ENCODE results near the gene SPDYC. TPM values are rescaled to one million over a fixed set of nuclear protein-coding genes. Genes with fewer than 3 reads are reported as not detected.

The SPDYC gene
- total and polyA plus RNA-seq, 2 experiments from 2014 or later = not detected

- Histone ChIP-seq H3K4me3 (no peak overlapping the region), H3K27me3 (no peaks in the 10 kb centered on the region), H3K9me2 (replicated peaks; ENCODE audit: insufficient read depth) (no peaks in the 10 kb centered on the region), H3K4me1 (ENCODE audit: insufficient read depth) (peaks cover 6% of the 10 kb centered on the region), H2AFZ (no peak overlapping the region), H4K20me1 (ENCODE audit: insufficient read depth, poor library complexity, severe bottlenecking) (no peaks in the 10 kb centered on the region), H3K36me3 (replicated peaks; ENCODE audit: insufficient read depth, low read depth) (no peaks in the 10 kb centered on the region), H3K27ac (no peak overlapping the region), H3K79me2 (no peaks in the 10 kb centered on the region), H3K4me2 (no peak overlapping the region), H3K9me3 (ENCODE audit: low read depth) (no peaks in the 10 kb centered on the region)
- WGBS (ENCODE audit: low lambda C conversion rate, missing lambda C conversion rate) = 83% methylated on average over 3 of the region's 3 CpGs
- TF ChIP-seq EZH2phosphoT487 (IDR thresholded peaks at IDR 0.05; ENCODE audit: low read depth, severe bottlenecking, unreplicated experiment) (no peak), EZH2 (IDR thresholded peaks at IDR 0.05; ENCODE audit: borderline replicate concordance) (no peak), CTCF (IDR thresholded peaks at IDR 0.05; ENCODE audit: poor library complexity) (no peak)
- no peak for DNase-seq (ENCODE audit: low spot score)
Observed at GRCh38 chr11:65219930-65220213, 49.8 kb downstream of the SPDYC start.

- Histone ChIP-seq H3K9me2 (replicated peaks; ENCODE audit: insufficient read depth) (no peaks in the 10 kb centered on the region), H3K79me2 (no peaks in the 10 kb centered on the region), H3K27ac (no peak overlapping the region), H3K36me3 (replicated peaks; ENCODE audit: insufficient read depth, low read depth) (no peaks in the 10 kb centered on the region), H4K20me1 (ENCODE audit: insufficient read depth, poor library complexity, severe bottlenecking) (no peaks in the 10 kb centered on the region), H3K27me3 (no peaks in the 10 kb centered on the region), H3K4me2 (no peak overlapping the region), H2AFZ (no peak overlapping the region), H3K9me3 (ENCODE audit: low read depth) (no peaks in the 10 kb centered on the region), H3K4me1 (ENCODE audit: insufficient read depth) (peaks cover 15% of the 10 kb centered on the region), H3K4me3 (no peak overlapping the region)
- WGBS (ENCODE audit: low lambda C conversion rate, missing lambda C conversion rate) = 95% methylated on average over 10 of the region's 10 CpGs
- DNase-seq (ENCODE audit: low spot score) = no peak
- TF ChIP-seq EZH2phosphoT487 (IDR thresholded peaks at IDR 0.05; ENCODE audit: low read depth, severe bottlenecking, unreplicated experiment) (no peak), CTCF (IDR thresholded peaks at IDR 0.05; ENCODE audit: poor library complexity) (no peak), EZH2 (IDR thresholded peaks at IDR 0.05; ENCODE audit: borderline replicate concordance) (no peak)
Observed at GRCh38 chr11:65221026-65221425, 51.0 kb downstream of the SPDYC start.

Small RNA genes within 50 kb of the gene (microRNA-seq; reads per million reads assigned to microRNA genes)
- gene MIR6751 = 3.1 reads per million

Small RNA genes within 50 kb of the gene (small RNA-seq; reads per million reads assigned to genes)
- gene HIGD1AP10 = not detected
- gene PDCL2P2 = not detected
- 0.12 reads per million for gene RNU2-23P

Other genes with a start within 250 kb of the SPDYC start
- gene PPP2R5B, start 245.5 kb upstream of the SPDYC start, total RNA-seq = 15.8 and 16.9 TPM in 2 replicates
- 16.2 and 19.5 TPM in 2 replicates for gene PPP2R5B, start 245.5 kb upstream of the SPDYC start, polyA plus RNA-seq
- 2.0 TPM in 1 of 2 replicates, not detected in the other for gene GPHA2, start 234.3 kb upstream of the SPDYC start, total RNA-seq
- gene GPHA2, start 234.3 kb upstream of the SPDYC start, polyA plus RNA-seq = not detected in 2 replicates
- gene MAJIN, start 198.1 kb upstream of the SPDYC start, total RNA-seq = not detected in 2 replicates
- not detected in 2 replicates for gene MAJIN, start 198.1 kb upstream of the SPDYC start, polyA plus RNA-seq
- gene BATF2, start 173.3 kb upstream of the SPDYC start, total RNA-seq = 0.68 and 1.9 TPM in 2 replicates
- 2.6 TPM in 1 of 2 replicates, not detected in the other for gene BATF2, start 173.3 kb upstream of the SPDYC start, polyA plus RNA-seq
- 68.2 and 69.1 TPM in 2 replicates for gene ARL2, start 156.1 kb upstream of the SPDYC start, total RNA-seq
- gene ARL2, start 156.1 kb upstream of the SPDYC start, polyA plus RNA-seq = 126 and 127 TPM in 2 replicates
- gene SNX15, start 142.8 kb upstream of the SPDYC start, total RNA-seq = 9.9 and 12.9 TPM in 2 replicates
- gene SNX15, start 142.8 kb upstream of the SPDYC start, polyA plus RNA-seq = 22.0 and 27.3 TPM in 2 replicates
- 10.8 and 12.2 TPM in 2 replicates for gene SAC3D1, start 129.0 kb upstream of the SPDYC start, total RNA-seq
- gene SAC3D1, start 129.0 kb upstream of the SPDYC start, polyA plus RNA-seq = 18.5 and 23.8 TPM in 2 replicates
- 0.13 and 0.76 TPM in 2 replicates for gene NAALADL1, start 111.7 kb upstream of the SPDYC start, total RNA-seq
- not detected in 2 replicates for gene NAALADL1, start 111.7 kb upstream of the SPDYC start, polyA plus RNA-seq
- gene CDCA5, start 86.2 kb upstream of the SPDYC start, total RNA-seq = 6.4 and 7.9 TPM in 2 replicates
- gene CDCA5, start 86.2 kb upstream of the SPDYC start, polyA plus RNA-seq = 6.4 and 11.8 TPM in 2 replicates
- 41.0 and 53.1 TPM in 2 replicates for gene ZFPL1, start 86.0 kb upstream of the SPDYC start, total RNA-seq
- gene ZFPL1, start 86.0 kb upstream of the SPDYC start, polyA plus RNA-seq = 52.7 and 58.1 TPM in 2 replicates
- 201 and 242 TPM in 2 replicates for gene VPS51, start 74.0 kb upstream of the SPDYC start, total RNA-seq
- gene VPS51, start 74.0 kb upstream of the SPDYC start, polyA plus RNA-seq = 63.5 and 80.0 TPM in 2 replicates
- 124 and 133 TPM in 2 replicates for gene TM7SF2, start 58.4 kb upstream of the SPDYC start, total RNA-seq
- gene TM7SF2, start 58.4 kb upstream of the SPDYC start, polyA plus RNA-seq = 194 and 209 TPM in 2 replicates
- 8.3 and 13.5 TPM in 2 replicates for gene ZNHIT2, start 52.5 kb upstream of the SPDYC start, total RNA-seq
- gene ZNHIT2, start 52.5 kb upstream of the SPDYC start, polyA plus RNA-seq = 22.1 and 23.7 TPM in 2 replicates
- gene FAU, start 48.1 kb upstream of the SPDYC start, total RNA-seq = 211 and 264 TPM in 2 replicates
- gene FAU, start 48.1 kb upstream of the SPDYC start, polyA plus RNA-seq = 434 and 462 TPM in 2 replicates
- 57.6 and 71.0 TPM in 2 replicates for gene MRPL49, start 47.9 kb upstream of the SPDYC start, total RNA-seq
- gene MRPL49, start 47.9 kb upstream of the SPDYC start, polyA plus RNA-seq = 46.2 and 46.8 TPM in 2 replicates
- gene SYVN1, start 35.7 kb upstream of the SPDYC start, total RNA-seq = 27.3 and 27.7 TPM in 2 replicates
- 31.8 and 35.7 TPM in 2 replicates for gene SYVN1, start 35.7 kb upstream of the SPDYC start, polyA plus RNA-seq
- gene CAPN1, start 11.7 kb downstream of the SPDYC start, total RNA-seq = 115 and 133 TPM in 2 replicates
- gene CAPN1, start 11.7 kb downstream of the SPDYC start, polyA plus RNA-seq = 178 and 202 TPM in 2 replicates
- gene POLA2, start 91.7 kb downstream of the SPDYC start, total RNA-seq = 2.5 and 4.1 TPM in 2 replicates
- gene POLA2, start 91.7 kb downstream of the SPDYC start, polyA plus RNA-seq = 5.0 and 8.0 TPM in 2 replicates
- gene CDC42EP2, start 144.6 kb downstream of the SPDYC start, total RNA-seq = 19.5 and 21.7 TPM in 2 replicates
- 31.2 and 35.0 TPM in 2 replicates for gene CDC42EP2, start 144.6 kb downstream of the SPDYC start, polyA plus RNA-seq
- gene DPF2, start 163.6 kb downstream of the SPDYC start, total RNA-seq = 26.8 and 28.4 TPM in 2 replicates
- 50.0 and 51.6 TPM in 2 replicates for gene DPF2, start 163.6 kb downstream of the SPDYC start, polyA plus RNA-seq
- gene TIGD3, start 184.5 kb downstream of the SPDYC start, total RNA-seq = 1.7 and 1.8 TPM in 2 replicates
- 1.6 and 2.0 TPM in 2 replicates for gene TIGD3, start 184.5 kb downstream of the SPDYC start, polyA plus RNA-seq
- 4.9 and 8.8 TPM in 2 replicates for gene SLC25A45, start 212.4 kb downstream of the SPDYC start, total RNA-seq
- gene SLC25A45, start 212.4 kb downstream of the SPDYC start, polyA plus RNA-seq = 13.9 and 20.3 TPM in 2 replicates
- 20.8 and 25.7 TPM in 2 replicates for gene FRMD8, start 216.4 kb downstream of the SPDYC start, total RNA-seq
- 22.2 and 31.0 TPM in 2 replicates for gene FRMD8, start 216.4 kb downstream of the SPDYC start, polyA plus RNA-seq

Data from hepatocyte (in vitro differentiated cells).